ENCODE measurements around the gene VWA3A. TPM values are rescaled to one million over a fixed set of nuclear protein-coding genes. Genes with fewer than 3 reads are reported as not detected.
"Not testable (repeated sequence)": the region's sequence is repeated elsewhere in the genome, so short reads cannot be mapped to it uniquely, and the experiment has no call there.

VWA3A gene, protein sequence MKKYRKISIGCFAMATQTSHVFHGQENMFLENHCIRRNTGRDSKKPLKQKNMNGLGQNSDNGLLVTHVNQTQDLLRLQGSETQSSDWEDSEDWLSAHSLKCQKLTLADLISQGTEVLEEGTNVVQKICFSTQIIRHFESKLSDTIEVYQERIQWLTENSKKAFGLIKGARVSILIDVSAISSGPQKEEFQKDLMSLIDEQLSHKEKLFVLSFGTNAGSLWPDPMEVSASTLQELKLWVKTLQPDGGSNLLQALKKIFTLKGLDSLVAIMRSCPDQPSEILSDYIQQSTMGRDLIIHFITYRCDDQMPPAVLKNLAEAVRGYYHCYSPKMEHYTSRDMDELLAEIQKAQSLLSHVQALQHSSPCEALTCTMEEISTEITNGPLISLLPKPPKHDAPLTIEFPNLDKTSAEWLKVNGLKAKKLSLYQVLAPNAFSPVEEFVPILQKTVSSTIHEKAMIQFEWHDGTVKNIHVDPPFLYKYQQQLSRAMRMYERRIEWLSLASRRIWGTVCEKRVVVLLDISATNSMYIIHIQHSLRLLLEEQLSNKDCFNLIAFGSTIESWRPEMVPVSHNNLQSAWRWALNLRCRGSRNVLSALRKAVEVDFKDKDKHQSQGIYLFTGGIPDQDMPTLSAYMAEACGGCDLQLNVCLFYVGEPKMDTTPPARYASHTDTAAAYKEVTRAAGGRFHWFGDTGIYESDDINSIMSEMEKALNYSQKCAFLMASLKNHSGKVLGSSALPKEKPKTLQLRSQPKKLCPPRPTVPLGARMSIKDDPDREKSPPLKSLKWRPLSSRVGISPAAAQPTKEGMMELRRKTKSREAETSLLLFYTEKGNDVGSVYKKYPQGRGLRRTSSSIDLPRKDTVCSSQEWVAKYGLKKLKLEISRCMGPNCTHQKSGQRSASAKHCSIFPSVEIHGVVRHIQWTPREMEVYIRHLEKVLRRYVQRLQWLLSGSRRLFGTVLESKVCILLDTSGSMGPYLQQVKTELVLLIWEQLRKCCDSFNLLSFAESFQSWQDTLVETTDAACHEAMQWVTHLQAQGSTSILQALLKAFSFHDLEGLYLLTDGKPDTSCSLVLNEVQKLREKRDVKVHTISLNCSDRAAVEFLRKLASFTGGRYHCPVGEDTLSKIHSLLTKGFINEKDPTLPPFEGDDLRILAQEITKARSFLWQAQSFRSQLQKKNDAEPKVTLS
- 1 to 10 TPM in 1 of 4 donors, under 1 TPM in 1, not detected in 2; 0.17 to 2.0 TPM for total RNA-seq

GRCh38 chr16:22092143-22092933 lies at the start of gene VWA3A:
Gene VWA3A (plus strand): TSS chr16:22092541. CDS start chr16:22092638, 97 bp downstream.
- intact Hi-C loops (cut with DNase I; ENCODE audit: low total_unique reads) = no loop called here
- no peak within 1 kb of the TSS for H3K4me3 ChIP-seq (ENCODE audit: low read depth, poor library complexity, severe bottlenecking)
- DNase-seq (ENCODE audit: low spot score in 2 of 2) = no peak
- 57 to 62% methylated on average over 9 of the region's 9 CpGs for WGBS, 2 donors
- TF ChIP-seq POLR2A (IDR thresholded peaks at IDR 0.05) = no peak
- TF ChIP-seq, protein P1, sequence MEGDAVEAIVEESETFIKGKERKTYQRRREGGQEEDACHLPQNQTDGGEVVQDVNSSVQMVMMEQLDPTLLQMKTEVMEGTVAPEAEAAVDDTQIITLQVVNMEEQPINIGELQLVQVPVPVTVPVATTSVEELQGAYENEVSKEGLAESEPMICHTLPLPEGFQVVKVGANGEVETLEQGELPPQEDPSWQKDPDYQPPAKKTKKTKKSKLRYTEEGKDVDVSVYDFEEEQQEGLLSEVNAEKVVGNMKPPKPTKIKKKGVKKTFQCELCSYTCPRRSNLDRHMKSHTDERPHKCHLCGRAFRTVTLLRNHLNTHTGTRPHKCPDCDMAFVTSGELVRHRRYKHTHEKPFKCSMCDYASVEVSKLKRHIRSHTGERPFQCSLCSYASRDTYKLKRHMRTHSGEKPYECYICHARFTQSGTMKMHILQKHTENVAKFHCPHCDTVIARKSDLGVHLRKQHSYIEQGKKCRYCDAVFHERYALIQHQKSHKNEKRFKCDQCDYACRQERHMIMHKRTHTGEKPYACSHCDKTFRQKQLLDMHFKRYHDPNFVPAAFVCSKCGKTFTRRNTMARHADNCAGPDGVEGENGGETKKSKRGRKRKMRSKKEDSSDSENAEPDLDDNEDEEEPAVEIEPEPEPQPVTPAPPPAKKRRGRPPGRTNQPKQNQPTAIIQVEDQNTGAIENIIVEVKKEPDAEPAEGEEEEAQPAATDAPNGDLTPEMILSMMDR (IDR thresholded peaks at IDR 0.05) = no peak

- H3K4me3 ChIP-seq (ENCODE audit: low read depth, poor library complexity, severe bottlenecking); DNase-seq (ENCODE audit: low spot score in 2 of 2); intact Hi-C loops (cut with DNase I; ENCODE audit: low total_unique reads): not testable (repeated sequence)
- 81 to 83% methylated on average over 3 of the region's 3 CpGs for WGBS, 2 donors
Measured at GRCh38 chr16:22043882-22044281, 48.5 kb upstream of the VWA3A start.

DNA sequence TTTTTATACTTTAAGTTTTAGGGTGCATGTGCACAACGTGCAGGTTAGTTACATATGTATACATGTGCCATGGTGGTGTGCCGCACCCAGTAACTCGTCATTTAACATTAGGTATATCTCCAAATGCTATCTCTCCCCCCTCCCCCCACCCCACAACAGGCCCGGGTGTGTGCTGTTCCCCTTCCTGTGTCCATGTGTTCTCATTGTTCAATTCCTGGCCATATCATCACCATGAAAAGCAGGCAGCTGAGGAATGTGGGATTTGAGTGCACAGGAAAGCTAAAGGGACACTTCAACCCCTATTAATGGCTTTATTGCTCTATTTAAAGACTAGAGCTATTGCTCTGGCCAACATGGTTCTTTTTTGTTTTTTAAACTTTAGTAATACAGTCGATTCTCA lies 46.5 kb upstream of the VWA3A start:
- DNase-seq (ENCODE audit: low spot score in 2 of 2); H3K4me3 ChIP-seq (ENCODE audit: low read depth, poor library complexity, severe bottlenecking); intact Hi-C loops (cut with DNase I; ENCODE audit: low total_unique reads): not testable (repeated sequence)
- WGBS, 2 donors = 54 to 55% methylated on average over 5 of the region's 5 CpGs

- intact Hi-C loops (cut with DNase I; ENCODE audit: low total_unique reads) = no loop called here
- no peak overlapping the region for H3K4me3 ChIP-seq (ENCODE audit: low read depth, poor library complexity, severe bottlenecking)
- 66 to 84% methylated on average over 4 of the region's 4 CpGs for WGBS, 2 donors
- no peak for TF ChIP-seq POLR2A (IDR thresholded peaks at IDR 0.05)
- TF ChIP-seq, protein P1 (IDR thresholded peaks at IDR 0.05) = no peak
- DNase-seq (ENCODE audit: low spot score in 2 of 2) = no peak
Measured at GRCh38 chr16:22050963-22051362, 41.4 kb upstream of the VWA3A start.

DNA sequence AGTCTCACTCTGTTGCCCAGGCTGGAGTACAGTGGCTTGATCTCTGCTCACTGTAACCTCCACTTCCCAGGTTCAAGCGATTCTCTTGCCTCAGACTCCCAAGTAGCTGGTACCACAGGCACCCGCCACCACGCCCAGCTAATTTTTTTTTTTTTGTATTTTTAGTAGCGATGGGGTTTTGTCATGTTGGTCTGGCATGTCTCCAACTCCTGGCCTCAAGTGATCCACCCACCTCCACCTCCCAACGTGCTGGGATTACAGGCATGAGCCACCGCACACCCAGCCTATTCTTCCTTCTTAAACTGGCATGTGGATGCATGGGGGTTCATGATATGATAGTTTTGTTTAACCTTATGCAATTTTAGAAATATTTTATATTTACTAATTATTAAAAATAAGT lies 39.4 kb upstream of the VWA3A start:
- intact Hi-C loops (cut with DNase I; ENCODE audit: low total_unique reads) = no loop called here
- 71 to 83% methylated on average over 6 of the region's 6 CpGs for WGBS, 2 donors
- no peak for DNase-seq (ENCODE audit: low spot score in 2 of 2)

More for the DNA sequence above, 39.4 kb upstream of the VWA3A start:
- TF ChIP-seq POLR2A (IDR thresholded peaks at IDR 0.05) = no peak
- TF ChIP-seq, protein P1 (IDR thresholded peaks at IDR 0.05) = no peak
- no peak overlapping the region for H3K4me3 ChIP-seq (ENCODE audit: low read depth, poor library complexity, severe bottlenecking)

All from lower leg skin (tissue), 4 donors.